Measurements from ENCODE around the gene TUBB8.
"Not testable (repeated sequence)": the region's sequence is repeated elsewhere in the genome, so short reads cannot be mapped to it uniquely, and the experiment has no call there.

TUBB8 gene

GRCh38 chr10:13315-13635 is 35.8 kb downstream of the TUBB8 start:
- not testable (repeated sequence) for DNase-seq

GRCh38 chr10:12444-13314 is 36.4 kb downstream of the TUBB8 start:
- DNase-seq: not testable (repeated sequence)

GRCh38 chr10:11260-11659 is 37.8 kb downstream of the TUBB8 start:
- not testable (repeated sequence) for DNase-seq

GRCh38 chr10:10261-10971 is 38.7 kb downstream of the TUBB8 start:
- not testable (repeated sequence) for DNase-seq

Measured in NCI-H524 treated with DMSO at 0.1 percent for 48 hours (cell line).